AG09309 (cell line): ENCODE data around the gene C1GALT1C1L.
"Not testable (repeated sequence)": the region's sequence is repeated elsewhere in the genome, so short reads cannot be mapped to it uniquely, and the experiment has no call there.

ENCODE experiments used
- DNase-seq: peaks from one replicate; pipeline ENCODE4 v3.0.0-alpha.2; 2010; ENCODE audit warnings: low read depth
- H3K4me3 ChIP-seq: 2 replicates; pipeline ENCODE4 v1.5.1; 2011; ENCODE audit warnings: mild to moderate bottlenecking, low read depth, low read length, moderate library complexity; ENCODE audit not compliant: control insufficient read depth
- TF ChIP-seq, protein P1 (sequence below): IDR thresholded peaks from 2 replicates; pipeline ENCODE4 v1.5.1; 2011; ENCODE audit warnings: mild to moderate bottlenecking, low read depth, low read length, inconsistent platforms; ENCODE audit not compliant: insufficient read depth, control insufficient read depth; ENCODE audit errors: missing control alignments

The C1GALT1C1L gene

DNA sequence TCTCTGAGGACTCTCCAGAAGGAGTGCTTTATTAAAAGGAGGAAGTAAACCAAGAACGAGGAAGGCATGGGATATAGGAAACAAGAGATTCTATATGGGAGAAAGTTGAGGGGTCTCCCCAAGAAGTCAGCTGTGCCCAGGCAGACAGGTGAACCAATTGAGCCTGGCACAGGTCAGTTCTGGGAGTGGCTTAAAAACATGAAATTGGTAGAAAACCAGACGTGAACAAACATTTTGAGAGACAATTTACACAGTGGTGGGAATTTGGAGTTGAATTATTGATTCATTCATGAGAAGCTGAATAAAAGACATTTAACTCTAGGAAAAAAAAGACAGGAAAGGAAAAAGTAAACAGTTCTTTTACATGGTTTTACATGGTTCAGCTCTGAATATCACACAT lies 22.7 kb downstream of the C1GALT1C1L start:
- no peak for DNase-seq
- H3K4me3 ChIP-seq = no peak overlapping the region
- TF ChIP-seq, protein P1, sequence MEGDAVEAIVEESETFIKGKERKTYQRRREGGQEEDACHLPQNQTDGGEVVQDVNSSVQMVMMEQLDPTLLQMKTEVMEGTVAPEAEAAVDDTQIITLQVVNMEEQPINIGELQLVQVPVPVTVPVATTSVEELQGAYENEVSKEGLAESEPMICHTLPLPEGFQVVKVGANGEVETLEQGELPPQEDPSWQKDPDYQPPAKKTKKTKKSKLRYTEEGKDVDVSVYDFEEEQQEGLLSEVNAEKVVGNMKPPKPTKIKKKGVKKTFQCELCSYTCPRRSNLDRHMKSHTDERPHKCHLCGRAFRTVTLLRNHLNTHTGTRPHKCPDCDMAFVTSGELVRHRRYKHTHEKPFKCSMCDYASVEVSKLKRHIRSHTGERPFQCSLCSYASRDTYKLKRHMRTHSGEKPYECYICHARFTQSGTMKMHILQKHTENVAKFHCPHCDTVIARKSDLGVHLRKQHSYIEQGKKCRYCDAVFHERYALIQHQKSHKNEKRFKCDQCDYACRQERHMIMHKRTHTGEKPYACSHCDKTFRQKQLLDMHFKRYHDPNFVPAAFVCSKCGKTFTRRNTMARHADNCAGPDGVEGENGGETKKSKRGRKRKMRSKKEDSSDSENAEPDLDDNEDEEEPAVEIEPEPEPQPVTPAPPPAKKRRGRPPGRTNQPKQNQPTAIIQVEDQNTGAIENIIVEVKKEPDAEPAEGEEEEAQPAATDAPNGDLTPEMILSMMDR = no peak

DNA sequence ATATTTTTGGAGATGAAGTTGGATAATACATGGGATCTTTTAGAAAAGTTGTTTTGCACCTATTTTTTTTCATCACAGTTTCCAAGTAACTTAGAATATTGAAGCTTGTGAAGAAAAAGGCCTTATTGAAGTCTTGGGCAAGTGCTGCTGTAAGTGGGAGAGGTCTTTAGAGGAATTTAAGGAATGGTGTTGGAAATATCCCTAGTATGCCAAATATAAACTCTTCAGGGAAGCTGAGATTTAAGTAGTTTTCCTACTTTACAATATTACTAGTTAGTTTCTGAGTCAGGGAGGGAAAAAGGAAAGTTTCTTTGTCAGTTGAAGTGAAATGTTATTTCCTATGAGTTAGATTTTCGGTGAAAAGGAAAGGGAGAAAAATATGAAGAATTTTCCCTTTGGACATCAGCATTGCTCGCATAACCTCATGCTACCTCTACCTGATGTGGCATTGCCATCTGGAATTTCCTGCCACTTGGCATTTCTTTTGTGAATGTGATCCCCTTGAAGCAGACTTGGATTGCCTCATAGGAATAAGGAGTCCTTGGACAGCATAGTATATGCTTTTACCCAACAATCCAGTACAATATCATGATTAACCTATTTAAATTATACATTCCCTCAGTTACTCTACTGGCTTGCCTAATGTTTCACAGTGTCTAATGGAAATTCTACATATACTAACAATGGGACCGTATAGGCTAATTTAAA lies 27.1 kb downstream of the C1GALT1C1L start:
- TF ChIP-seq, protein P1 = no peak
- DNase-seq = peak; percentile 25
- H3K4me3 ChIP-seq = no peak overlapping the region

DNA sequence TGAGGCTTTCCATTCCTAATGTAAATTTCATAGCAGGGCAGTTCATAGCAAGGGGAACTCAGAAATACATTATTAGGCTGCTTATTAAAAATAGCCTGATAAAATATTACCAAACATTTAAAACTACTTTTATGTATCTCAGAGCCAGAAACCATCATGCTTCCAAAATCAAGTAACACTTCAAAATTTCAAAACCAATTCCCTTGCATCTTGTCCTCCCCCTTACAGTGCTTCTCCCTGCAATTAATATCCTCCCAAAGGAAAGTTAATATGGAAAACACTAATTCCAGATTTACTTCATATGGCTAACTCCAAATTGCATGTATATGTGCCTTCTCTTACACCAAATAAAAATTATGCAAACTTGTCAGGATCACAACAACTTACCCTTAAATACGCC lies 32.5 kb downstream of the C1GALT1C1L start:
- H3K4me3 ChIP-seq = no peak overlapping the region
- no peak for DNase-seq
- TF ChIP-seq, protein P1 = no peak

DNA sequence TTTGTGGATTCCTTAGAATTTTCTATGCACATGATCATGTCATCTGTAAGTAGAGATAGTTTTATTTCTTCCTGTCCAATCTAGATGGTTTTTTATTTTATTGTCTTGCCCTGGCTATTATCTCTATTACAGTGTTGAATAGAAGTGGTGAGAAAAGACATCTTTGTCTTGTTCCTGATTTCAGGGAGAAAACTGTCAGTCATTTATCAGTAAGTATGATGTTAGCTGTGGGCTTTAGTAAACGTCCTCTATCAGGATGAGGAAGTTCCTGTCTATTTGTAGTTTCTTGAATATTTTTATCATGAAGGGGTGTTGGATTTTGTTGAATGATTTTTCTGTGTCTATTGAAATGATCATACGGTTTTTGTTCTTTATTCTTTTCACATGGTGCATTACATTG lies 33.9 kb downstream of the C1GALT1C1L start:
- no peak overlapping the region for H3K4me3 ChIP-seq
- TF ChIP-seq, protein P1 = no peak
- DNase-seq = no peak

DNA sequence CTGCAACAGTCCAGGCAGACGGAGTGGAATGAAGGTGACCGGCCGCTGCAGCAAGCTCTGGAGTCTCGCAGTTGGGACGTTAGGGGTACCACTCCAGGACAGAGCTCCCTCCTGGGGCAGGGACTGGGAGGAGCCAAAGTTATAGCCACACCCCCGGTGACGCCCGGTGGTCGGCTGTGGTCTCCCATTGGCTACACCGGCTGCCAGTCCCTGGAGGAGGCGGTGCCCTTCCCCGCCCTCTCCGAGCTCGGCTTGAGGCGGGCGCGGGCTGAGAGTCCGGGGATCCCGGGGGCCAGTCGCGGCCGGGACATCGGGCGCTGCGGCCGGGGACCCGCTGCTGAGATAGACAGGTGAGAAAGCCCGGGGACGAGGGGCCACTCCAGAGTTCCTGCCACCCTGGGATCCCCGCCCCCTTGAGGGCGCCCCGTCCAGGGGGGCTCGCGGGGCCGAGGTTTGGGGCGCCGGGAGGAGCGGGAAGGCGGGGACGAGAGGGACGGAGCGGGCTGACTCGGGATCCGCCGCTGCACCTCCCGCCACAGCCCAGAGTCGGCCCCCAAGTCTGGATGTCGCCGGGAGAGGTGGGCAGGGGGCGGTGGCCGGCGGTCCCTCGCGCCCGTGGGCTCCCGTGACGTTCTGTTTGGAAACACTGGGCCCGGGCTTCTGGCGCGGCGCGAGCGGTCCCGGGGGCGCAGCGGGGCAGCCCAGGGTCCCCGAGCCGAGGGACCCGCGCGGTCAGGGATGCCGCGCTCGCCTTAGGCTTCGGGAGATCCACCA lies 39.0 kb downstream of the C1GALT1C1L start, which contains the start of gene PLEKHH2:
Gene PLEKHH2 (plus strand): TSS at position 231 of the 774 bp plus-strand sequence. CDS start 7,414 bp downstream, outside the sequence.
- H3K4me3 ChIP-seq = peak within 1 kb of the TSS; percentile 80
- TF ChIP-seq, protein P1 = no peak
- DNase-seq = peak; percentile 60

DNA sequence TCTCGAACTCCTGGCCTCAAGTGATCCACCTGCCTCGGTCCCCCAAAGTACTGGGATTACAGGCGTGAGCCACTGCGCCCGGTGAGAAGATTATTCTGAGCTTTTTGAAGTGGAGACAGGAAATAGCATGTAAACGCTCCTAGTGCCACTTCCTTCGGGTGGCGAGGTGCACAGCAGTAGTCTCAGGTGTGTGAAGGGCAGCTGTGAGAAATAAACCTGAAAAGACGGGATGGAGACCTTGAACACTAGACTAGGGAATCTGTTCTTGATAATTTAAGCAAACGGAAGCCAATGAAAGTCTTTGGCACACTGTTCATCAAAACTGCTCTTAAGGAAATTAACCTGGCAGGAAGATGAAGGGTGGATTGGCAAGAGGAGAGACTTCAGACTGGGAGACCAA lies 39.6 kb downstream of the C1GALT1C1L start:
- DNase-seq = no peak
- TF ChIP-seq, protein P1 = no peak
- peak overlapping the region; percentile 80 for H3K4me3 ChIP-seq

DNA sequence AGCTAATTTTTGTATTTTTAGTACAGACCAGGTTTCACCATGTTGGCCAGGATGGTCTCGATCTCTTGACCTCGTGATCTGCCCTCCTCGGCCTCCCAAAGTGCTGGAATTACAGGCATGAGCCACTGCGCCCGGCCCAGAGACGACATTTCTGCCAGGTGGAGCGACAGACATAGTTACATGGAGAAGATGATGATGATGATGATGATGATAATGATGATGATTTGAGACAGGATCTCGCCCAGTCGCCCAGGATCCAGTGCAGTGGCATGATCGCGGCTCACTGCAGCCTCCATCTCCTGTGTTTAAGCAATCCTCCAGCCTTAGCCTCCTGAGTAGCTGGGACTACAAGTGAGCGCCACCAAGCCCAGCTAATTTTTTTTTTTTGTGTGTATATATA lies 40.1 kb downstream of the C1GALT1C1L start:
- not testable (repeated sequence) for DNase-seq, H3K4me3 ChIP-seq
